Measurements from ENCODE around the gene TSPAN9.

GRCh38 chr12:3086729-3087323 lies 9.6 kb downstream of the TSPAN9 start:
- TF ChIP-seq CTCF (IDR thresholded peaks at IDR 0.05; ENCODE audit: low read length) = no peak
- no peak for TF ChIP-seq EZH2 (IDR thresholded peaks at IDR 0.05; ENCODE audit: borderline replicate concordance, low read length)

Data from OCI-LY1 (cell line).